ENCODE data around the gene PPP1R14C.

GRCh38 chr6:150271501-150272263, 128.8 kb downstream of the PPP1R14C start:
- TF ChIP-seq, protein P1, sequence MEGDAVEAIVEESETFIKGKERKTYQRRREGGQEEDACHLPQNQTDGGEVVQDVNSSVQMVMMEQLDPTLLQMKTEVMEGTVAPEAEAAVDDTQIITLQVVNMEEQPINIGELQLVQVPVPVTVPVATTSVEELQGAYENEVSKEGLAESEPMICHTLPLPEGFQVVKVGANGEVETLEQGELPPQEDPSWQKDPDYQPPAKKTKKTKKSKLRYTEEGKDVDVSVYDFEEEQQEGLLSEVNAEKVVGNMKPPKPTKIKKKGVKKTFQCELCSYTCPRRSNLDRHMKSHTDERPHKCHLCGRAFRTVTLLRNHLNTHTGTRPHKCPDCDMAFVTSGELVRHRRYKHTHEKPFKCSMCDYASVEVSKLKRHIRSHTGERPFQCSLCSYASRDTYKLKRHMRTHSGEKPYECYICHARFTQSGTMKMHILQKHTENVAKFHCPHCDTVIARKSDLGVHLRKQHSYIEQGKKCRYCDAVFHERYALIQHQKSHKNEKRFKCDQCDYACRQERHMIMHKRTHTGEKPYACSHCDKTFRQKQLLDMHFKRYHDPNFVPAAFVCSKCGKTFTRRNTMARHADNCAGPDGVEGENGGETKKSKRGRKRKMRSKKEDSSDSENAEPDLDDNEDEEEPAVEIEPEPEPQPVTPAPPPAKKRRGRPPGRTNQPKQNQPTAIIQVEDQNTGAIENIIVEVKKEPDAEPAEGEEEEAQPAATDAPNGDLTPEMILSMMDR (IDR thresholded peaks at IDR 0.05; ENCODE audit: low read depth, low read length): no peak
- no peak for TF ChIP-seq EZH2phosphoT487 (IDR thresholded peaks at IDR 0.05; ENCODE audit: low read depth)

Measured in OCI-LY3 (cell line).